Adipose tissue (tissue), 3 donors: Measurements from ENCODE around the gene MOB3B. TPM values are rescaled to one million over a fixed set of nuclear protein-coding genes. Genes with fewer than 3 reads are reported as not detected.

ENCODE experiments used
- H3K27ac ChIP-seq: one replicate; pipeline ENCODE4 v1.5.1; 2013; ENCODE audit warnings: low read depth, low read length
- WGBS, 3 donors: extraction: QIAGEN DNeasy Blood & Tissue Kit; methylation state at CpG; one replicate each; pipeline ENCODE4 v1.1.7; 2013; 5-methylcytosine and 5-hydroxymethylcytosine counted together
- polyA plus RNA-seq, 3 donors: library from polyadenylated mRNA; stranded (reverse); fragments of 200-250 nt; gene quantifications; one replicate each; pipeline ENCODE4 v1.2.3, GENCODE V29; 2013
- donor health status: healthy with polysubstance abuse.
- donor health status: Bipolar disorder and iron deficiency.
- donor health status: healthy.

Gene MOB3B
- polyA plus RNA-seq, 3 donors = 1.7 to 3.5 (median 3.3) TPM

DNA sequence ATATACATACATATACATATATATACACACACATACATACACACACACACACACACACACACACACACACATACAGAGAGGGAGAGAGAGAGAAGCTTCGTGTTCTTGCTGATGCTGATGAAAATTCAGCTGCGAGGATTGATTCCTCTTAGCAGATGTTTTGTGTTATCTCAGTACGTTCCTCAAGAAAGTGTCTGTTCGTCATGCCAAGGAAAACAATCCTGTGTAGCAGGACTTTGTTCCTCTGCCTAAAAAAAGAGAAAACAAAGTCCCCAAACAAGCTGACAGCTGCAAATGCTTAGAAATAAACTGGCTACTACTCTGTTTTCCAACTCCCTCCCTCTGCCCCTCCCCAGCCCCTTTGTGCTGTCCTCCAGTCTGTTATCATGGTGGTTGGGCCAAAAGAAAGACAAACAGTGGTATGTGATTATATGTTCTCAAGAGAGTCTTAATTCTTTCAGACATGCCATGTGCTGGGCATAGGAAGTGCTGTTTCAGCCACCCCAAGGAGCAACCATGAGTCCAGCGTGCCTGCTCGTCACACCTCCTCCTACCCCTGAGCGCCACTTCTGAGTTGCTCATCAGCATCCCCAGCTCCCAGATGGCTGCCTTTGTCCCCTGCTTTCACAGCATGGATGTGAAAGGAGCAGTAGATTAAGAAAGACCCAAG, 161.2 kb downstream of the MOB3B start:
- H3K27ac ChIP-seq = no peak overlapping the region
- WGBS, 3 donors = 45 to 61% (median 56%) methylated on average over 7 of the region's 7 CpGs

DNA sequence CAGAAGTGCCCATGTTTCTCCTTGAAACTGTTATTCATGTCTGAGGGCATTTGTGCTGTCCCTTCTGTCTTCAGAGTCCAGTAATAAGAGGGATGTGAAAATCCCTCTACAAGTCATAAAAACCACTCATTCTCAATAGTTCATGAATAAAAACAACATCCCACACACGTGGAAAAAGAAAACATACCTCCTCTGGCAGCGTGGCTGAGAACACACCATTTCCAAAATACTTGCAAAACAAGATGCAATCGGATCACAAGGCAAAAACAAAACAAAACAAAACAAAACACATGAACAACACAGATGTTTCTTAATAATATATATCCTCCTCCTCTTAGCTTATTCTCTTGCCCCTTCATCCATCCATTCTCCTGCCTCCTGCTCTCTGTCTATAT, 161.7 kb downstream of the MOB3B start:
- H3K27ac ChIP-seq = no peak overlapping the region
- 57 to 69% (median 58%) methylated on average over 3 of the region's 3 CpGs for WGBS, 3 donors

GRCh38 chr9:27367175-27367798, 162.3 kb downstream of the MOB3B start:
- no peak overlapping the region for H3K27ac ChIP-seq
- WGBS, 3 donors = 68 to 75% (median 69%) methylated on average over 6 of the region's 6 CpGs

DNA sequence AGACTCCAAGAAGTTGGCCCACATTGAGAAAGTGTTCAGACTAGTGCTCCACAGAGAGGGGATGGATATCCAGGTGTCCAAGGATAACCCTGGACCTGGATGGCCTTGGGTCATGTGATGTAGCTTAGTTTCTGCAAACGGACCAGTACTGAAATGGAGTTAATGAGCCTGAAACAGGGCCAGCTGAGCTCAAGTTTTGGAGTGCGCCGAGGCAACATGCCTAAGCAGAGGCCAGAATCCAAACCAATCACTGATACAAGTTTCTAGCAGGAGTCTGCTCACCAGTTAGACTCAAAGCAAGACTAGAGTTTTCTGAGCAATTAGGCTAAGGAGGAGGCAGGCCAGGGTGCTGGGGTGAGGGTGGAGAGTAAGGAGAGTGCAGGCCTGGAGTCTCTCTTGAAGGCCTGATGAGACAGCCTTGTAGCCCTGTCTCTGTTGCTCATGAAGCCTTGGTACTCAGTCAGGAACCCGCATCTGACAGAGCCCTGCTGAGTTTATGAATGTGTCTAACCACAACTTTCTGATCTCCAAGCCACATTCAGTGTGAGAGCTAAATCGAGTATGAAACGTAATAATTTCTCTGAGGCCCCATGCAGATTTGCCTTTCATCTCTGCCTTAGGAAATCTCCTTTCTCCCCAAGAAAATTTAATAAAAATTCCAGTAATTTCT, 163.8 kb downstream of the MOB3B start:
- WGBS, 3 donors = 57 to 73% (median 71%) methylated on average over 6 of the region's 6 CpGs
- no peak overlapping the region for H3K27ac ChIP-seq

- H3K27ac ChIP-seq = no peak overlapping the region
- 68 to 82% (median 82%) methylated on average over 5 of the region's 5 CpGs for WGBS, 3 donors
Measured at GRCh38 chr9:27362447-27363210, 167.0 kb downstream of the MOB3B start.

DNA sequence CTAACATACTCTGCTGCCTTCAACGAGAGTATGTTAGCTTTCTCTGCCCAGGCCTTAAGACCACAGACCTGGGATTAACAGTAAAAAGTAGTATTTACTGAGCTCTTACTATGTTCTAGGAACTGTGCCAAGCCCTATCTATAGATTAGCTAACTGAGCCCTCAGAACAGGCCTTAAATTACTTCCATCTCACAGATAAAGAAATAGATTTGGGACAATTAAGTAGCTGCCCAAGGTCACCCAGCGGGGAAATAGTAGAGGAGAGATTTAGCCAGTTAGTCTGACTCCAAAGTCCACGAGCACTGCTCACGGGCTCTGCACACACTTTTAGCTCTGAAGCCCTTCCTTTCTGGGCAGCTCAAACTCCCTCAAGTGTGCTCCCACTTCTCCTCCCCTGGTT, 168.1 kb downstream of the MOB3B start:
- WGBS, 3 donors = 45 to 87% (median 84%) methylated on average over 4 of the region's 4 CpGs
- no peak overlapping the region for H3K27ac ChIP-seq

DNA sequence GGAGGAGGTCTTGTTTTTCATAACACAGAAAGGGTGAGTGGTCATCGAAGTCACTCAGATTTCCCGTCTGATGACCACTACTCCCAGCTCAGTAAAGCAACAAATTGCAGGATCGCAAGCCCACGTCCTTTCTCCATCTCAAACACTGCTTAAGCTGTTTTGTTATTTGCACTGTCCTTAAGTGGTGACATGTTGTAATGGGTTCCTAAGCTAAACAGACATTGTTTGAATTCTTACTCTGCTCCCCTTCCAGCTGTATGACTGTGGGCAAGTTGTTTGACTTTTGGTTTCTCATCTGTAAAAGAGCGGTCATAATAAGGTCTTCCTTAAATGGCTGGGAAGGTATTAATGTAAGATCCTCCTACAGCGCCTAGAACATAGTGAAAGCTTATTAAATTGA, 169.9 kb downstream of the MOB3B start:
- 95 to 99% (median 98%) methylated on average over 6 of the region's 6 CpGs for WGBS, 3 donors
- no peak overlapping the region for H3K27ac ChIP-seq

DNA sequence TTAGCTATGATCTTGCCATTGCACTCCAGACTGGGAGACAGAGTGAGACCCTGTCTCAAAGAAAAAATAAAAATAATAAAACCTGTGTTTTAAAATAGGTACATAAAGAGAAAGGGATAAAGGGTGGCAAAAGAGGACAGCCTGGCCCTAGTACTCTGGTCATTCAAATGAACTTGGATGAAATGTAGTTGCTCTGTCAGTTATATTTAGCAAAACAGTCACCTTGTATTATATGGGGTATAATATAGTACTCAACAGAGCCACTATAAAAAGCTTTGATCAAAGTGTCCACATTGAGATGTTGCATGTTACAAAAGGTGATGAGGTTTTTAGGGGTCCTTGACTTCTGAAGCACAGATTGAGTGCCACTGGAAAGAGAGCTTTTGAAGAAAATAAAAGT, 171.6 kb downstream of the MOB3B start:
- H3K27ac ChIP-seq = no peak overlapping the region

GRCh38 chr9:27356446-27356845, 173.2 kb downstream of the MOB3B start:
- 38 to 79% (median 73%) methylated on average over 2 of the region's 2 CpGs for WGBS, 3 donors

DNA sequence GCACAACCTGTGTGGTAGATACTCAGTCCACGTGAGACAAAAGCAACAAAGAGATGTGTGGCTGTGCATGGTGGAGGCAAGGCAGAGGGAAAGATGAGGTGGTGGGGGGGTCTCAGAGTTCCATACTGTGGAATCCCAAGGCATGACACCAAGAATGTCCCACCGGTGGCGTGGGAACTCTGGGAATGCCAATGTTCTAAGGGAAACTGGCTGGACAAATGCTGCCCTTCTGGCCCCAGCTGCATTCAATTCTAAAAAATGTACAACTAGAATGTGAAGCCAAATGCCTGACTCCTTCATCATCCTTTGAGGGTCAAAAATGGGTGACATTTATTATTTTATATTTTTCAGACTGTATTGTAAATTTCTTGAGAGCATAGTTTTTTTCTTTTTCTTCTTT, 174.4 kb downstream of the MOB3B start:
- 82 to 94% (median 86%) methylated on average over 3 of the region's 3 CpGs for WGBS, 3 donors
- no peak overlapping the region for H3K27ac ChIP-seq

More at GRCh38 chr9:27356446-27356845, 173.2 kb downstream of the MOB3B start:
- no peak overlapping the region for H3K27ac ChIP-seq

DNA sequence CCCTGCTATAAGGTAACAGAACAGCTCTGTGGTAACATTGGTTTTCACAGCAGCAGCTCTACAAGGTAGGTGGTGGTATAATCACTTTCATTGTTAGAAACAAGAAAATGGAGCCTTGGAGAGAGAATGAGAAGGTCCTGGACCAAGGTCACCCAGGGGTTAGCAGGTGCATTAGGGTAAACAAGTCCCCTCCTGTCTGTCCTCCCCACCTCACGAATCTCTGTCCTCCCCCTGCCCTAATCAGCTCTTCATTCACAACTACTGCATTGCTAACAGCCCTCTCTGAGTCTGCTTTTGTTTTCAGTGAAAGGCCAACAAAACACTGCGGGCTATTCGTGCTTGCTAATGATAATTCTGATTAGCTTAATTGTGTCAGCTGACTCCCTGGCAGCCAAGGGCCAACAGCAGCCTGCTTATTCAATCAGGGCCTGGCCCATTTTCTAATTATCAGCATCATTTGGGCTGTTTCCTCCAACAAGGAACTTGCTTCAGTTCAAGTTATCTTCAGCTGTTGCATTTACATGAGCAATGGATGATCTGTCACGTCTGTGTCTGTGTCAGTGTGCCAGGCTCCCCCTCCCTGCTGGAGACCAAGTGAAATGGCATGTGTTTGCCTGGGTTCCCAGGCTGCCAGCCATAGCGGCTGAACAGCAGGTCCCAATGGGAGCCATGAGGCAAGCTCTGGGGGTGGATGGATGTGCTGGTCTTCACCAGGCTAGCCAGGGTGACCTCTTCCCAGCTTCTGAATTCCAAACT, 176.0 kb downstream of the MOB3B start:
- WGBS, 3 donors = 44 to 79% (median 57%) methylated on average over 5 of the region's 5 CpGs

GRCh38 chr9:27353166-27353473, 176.5 kb downstream of the MOB3B start:
- H3K27ac ChIP-seq = no peak overlapping the region
- 64 to 82% (median 78%) methylated on average over 4 of the region's 4 CpGs for WGBS, 3 donors

More for the DNA sequence above, 176.0 kb downstream of the MOB3B start:
- no peak overlapping the region for H3K27ac ChIP-seq

DNA sequence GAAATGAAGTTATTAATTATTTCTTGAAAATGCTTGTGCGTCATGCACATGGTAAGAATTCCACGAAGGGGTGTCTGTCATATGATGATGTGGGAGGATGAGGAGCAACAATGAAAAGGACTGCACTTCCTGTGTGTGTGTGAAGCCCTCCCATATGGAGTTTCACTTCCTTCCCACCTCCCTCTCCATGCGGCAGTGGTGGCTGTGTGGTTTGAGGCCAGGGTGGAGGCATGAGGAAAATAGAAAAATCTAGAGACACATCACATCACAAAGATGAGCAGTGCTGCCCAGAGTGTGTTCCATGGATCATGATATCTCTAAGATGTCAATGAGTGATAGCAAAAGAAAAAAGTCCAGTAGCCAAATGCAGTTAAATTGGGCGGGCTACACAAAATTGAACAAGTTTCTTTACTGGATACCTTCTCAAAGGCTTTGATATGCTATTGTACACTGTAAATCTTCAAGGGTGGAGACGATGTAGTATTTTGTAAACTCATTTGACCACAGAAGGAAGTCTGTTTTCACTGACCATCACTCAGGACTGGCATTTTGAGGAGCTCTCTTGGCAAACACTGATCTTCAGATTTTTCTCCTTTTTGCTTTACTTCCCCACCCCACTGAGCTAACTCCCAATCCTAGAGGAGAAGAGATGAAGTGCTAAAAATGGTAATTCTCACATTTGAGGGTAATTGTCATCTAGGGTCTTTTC, 177.0 kb downstream of the MOB3B start:
- WGBS, 3 donors = 64 to 84% (median 72%) methylated on average over 5 of the region's 5 CpGs
- no peak overlapping the region for H3K27ac ChIP-seq

DNA sequence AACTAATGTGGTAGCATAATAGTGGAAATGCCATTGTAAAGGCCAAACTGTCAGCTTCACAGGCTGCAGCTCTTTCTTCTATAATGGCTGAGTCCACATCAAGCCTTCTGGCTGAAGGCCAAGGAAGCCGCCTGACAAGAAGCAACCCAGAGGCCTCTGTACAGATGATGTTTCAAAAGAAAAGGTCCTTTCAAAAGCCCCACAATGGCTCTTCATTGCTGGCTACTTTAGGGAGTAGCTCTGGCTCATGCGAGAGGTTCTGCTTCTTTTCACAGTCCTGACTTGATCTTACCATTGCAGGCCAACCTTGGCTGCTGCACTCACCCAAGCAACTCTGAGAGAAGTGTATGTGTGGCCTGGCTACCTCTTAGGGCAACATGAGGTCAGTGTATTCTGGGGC, 178.2 kb downstream of the MOB3B start:
- 57 to 84% (median 65%) methylated on average over 2 of the region's 2 CpGs for WGBS, 3 donors
- H3K27ac ChIP-seq = no peak overlapping the region

DNA sequence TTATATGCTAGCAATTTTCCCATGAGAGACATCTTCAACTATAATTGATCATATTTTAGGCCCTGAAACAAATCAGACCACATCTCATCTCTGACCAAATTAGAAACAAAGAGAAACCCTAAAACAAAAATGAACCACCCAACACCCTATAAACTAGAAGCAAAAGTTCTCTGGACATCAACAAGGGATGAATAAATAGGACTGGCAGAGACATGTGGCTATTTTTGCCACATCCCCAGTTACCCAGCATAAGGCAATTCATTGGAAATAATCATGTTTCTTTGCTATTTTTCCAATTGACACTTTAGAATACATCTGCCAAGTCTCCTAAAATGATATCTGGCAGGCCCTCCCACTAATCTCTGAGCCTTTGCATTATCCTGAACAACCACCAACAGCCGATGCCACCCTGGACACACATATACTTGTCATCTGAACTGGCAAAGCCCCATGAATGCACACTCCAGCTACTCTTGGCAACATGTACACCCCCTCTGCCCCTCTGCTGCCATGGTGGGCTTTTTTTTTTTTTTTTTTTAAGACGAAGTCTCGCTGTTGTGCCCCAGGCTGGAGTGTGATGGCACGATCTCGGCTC, 179.1 kb downstream of the MOB3B start:
- 91 to 94% (median 94%) methylated on average over 3 to 5 of the region's 5 CpGs for WGBS, 3 donors

DNA sequence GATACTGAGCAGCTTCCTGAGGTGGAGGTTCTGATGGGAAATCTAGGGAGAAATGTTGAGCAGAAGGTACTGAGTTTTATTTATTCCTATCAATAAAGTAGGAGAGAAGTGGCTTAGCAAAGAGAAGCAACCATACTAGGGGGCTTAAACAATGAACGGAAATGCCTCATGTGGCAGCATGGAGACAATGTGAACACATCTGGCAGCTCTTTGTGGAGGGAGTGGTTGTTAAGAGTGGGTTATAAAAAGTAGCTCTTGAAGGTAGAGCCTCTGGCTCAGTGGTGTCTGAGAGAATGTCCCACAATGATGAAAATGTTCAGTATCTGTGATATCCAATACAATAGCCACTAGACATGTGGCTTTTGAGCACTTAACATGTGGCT, 179.9 kb downstream of the MOB3B start:
- WGBS, 3 donors = 80 to 94% (median 82%) methylated on average over 1 of the region's 1 CpG
- no peak overlapping the region for H3K27ac ChIP-seq

More for the DNA sequence above, 179.1 kb downstream of the MOB3B start:
- H3K27ac ChIP-seq = no peak overlapping the region

DNA sequence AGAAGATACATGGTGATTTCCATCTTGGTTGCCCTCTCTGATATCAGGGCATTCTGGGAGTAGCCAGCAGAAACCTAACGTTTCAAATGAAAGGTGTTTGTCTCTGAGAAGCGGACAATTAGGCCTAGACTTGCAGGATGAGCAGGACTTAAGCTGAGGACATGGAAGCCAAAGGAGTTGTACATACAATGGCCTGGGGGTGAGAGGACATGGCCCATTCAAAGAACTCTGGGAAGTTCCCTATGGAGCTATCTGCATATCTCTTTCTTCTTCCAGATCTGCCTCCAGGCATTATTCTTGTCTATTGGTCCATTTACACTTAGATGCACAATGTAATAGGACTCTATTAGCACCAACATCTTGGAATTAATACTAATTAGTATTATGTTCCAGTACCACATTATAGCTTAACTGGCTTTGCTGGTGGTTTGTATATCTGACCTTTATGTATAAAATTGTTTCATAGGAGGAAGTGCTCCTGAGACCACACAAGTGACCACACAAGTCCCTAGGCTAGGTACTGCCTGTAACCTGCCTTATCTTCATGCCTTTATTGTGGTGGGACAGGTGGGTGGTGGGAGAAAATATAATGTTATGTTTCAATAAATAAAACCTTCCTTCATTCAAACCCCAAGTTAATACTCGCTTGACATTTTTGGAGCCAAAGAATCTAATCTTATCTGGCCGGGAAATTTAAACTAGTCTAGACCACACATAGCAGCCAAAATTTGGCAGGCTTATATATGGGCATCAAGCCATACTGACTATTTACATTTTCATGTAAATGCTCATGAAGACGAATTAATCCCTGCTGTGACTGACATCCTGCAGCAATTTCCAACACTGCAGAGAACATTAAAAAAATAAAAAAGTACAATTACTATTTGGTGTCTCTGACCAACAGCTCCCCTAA, 180.6 kb downstream of the MOB3B start:
- H3K27ac ChIP-seq = no peak overlapping the region
- 54 to 76% (median 69%) methylated on average over 5 of the region's 5 CpGs for WGBS, 3 donors
